Neural cell (in vitro differentiated cells): Measurements from ENCODE around the gene CWC27. TPM values are rescaled to one million over a fixed set of nuclear protein-coding genes. Genes with fewer than 3 reads are reported as not detected.

Source experiments
- H2AFZ ChIP-seq: fragments of 200-600, 300-800 bp; sonication (generic), shearing (Covaris generic); 2 replicates; pipeline ENCODE4 v1.6.0; 2014; ENCODE audit warnings: low read depth, mild to moderate bottlenecking, antibody characterized with exemption, low read length, moderate library complexity
- H3F3A ChIP-seq: fragments of 200-600 bp; shearing (Covaris generic); 2 replicates; pipeline ENCODE4 v1.6.1; 2016; ENCODE audit warnings: mild to moderate bottlenecking, moderate library complexity, mixed read lengths, antibody characterized with exemption, low read length; ENCODE audit not compliant: insufficient read depth, poor library complexity, severe bottlenecking
- H3K27ac ChIP-seq: fragments of 200-600, 300-800 bp; sonication (generic), shearing (Covaris generic); 2 replicates; pipeline ENCODE4 v1.5.1; 2014; ENCODE audit warnings: mild to moderate bottlenecking, low read length, moderate library complexity
- H3K27me3 ChIP-seq: fragments of 300-800, 200-600 bp; sonication (generic), shearing (Covaris generic); 2 replicates; pipeline ENCODE4 v1.6.0; 2014; ENCODE audit warnings: mild to moderate bottlenecking, low read depth, low read length, moderate library complexity; ENCODE audit not compliant: insufficient read depth
- H3K36me3 ChIP-seq: fragments of 300-800, 200-600 bp; sonication (generic), shearing (Covaris generic); 2 replicates; pipeline ENCODE4 v1.5.1; 2014; ENCODE audit warnings: mild to moderate bottlenecking, antibody characterized with exemption, low read length, moderate library complexity; ENCODE audit not compliant: insufficient read depth
- H3K4me2 ChIP-seq: fragments of 300-800, 200-600 bp; sonication (generic), shearing (Covaris generic); 2 replicates; pipeline ENCODE4 v1.6.0; 2014; ENCODE audit warnings: mild to moderate bottlenecking, low read length
- H3K4me3 ChIP-seq: fragments of 300-800, 200-600 bp; sonication (generic), shearing (Covaris generic); 2 replicates; pipeline ENCODE4 v1.5.1; 2014; ENCODE audit warnings: mild to moderate bottlenecking, low read length, moderate library complexity
- H3K79me2 ChIP-seq: fragments of 200-600 bp; shearing (Covaris generic); replicated peaks from 2 replicates; pipeline ENCODE4 v1.6.0; 2014; ENCODE audit warnings: mild to moderate bottlenecking, low read length, moderate library complexity; ENCODE audit not compliant: insufficient read depth
- H3K9ac ChIP-seq: fragments of 300-800, 200-600 bp; sonication (generic), shearing (Covaris generic); 2 replicates; pipeline ENCODE4 v1.6.1; 2016; ENCODE audit warnings: mild to moderate bottlenecking, low read length, mixed read lengths
- H3K9me2 ChIP-seq: fragments of 200-600 bp; shearing (Covaris generic); 2 replicates; pipeline ENCODE4 v1.6.1; 2016; ENCODE audit warnings: mild to moderate bottlenecking, low read length, mixed read lengths; ENCODE audit not compliant: insufficient read depth
- H3K9me3 ChIP-seq: fragments of 200-600, 300-800 bp; sonication (generic), shearing (Covaris generic); 2 replicates; pipeline ENCODE4 v1.6.1; 2016; ENCODE audit warnings: mild to moderate bottlenecking, mixed run types, low read length, moderate library complexity, mixed read lengths
- H4K20me1 ChIP-seq: fragments of 200-600 bp; shearing (Covaris generic); 2 replicates; pipeline ENCODE4 v1.6.1; 2016; ENCODE audit warnings: mild to moderate bottlenecking, mixed run types; ENCODE audit not compliant: insufficient read depth
- EP300 ChIP-seq: fragments of 450-650 bp; conservative IDR thresholded peaks from 2 replicates; pipeline ENCODE4 v1.6.1; 2014; ENCODE audit warnings: antibody characterized with exemption, mild to moderate bottlenecking, moderate library complexity; ENCODE audit not compliant: poor library complexity, severe bottlenecking
- EZH2 ChIP-seq: fragments of 200-600, 300-800 bp; shearing (Covaris generic), sonication (generic); IDR thresholded peaks from 2 replicates; pipeline ENCODE4 v1.6.1; 2014; ENCODE audit warnings: antibody characterized with exemption, low read length, borderline replicate concordance, mild to moderate bottlenecking; ENCODE audit not compliant: insufficient read depth, poor library complexity, severe bottlenecking
- MXI1 ChIP-seq: fragments of 450-650 bp; conservative IDR thresholded peaks from 2 replicates; pipeline ENCODE4 v1.6.1; 2014; ENCODE audit warnings: antibody characterized with exemption, mild to moderate bottlenecking; ENCODE audit not compliant: poor library complexity, severe bottlenecking
- POLR2AphosphoS5 ChIP-seq: IDR thresholded peaks from 2 replicates; pipeline ENCODE4 v1.6.1; 2012
- RAD21 ChIP-seq: fragments of 450-650 bp; conservative IDR thresholded peaks from 2 replicates; pipeline ENCODE4 v1.6.1; 2014; ENCODE audit warnings: antibody characterized with exemption, mild to moderate bottlenecking, moderate library complexity
- REST ChIP-seq: IDR thresholded peaks from 2 replicates; pipeline ENCODE4 v1.6.1; 2012; ENCODE audit warnings: borderline replicate concordance
- SMC3 ChIP-seq: fragments of 450-650 bp; conservative IDR thresholded peaks from 2 replicates; pipeline ENCODE4 v1.6.1; 2014; ENCODE audit warnings: antibody characterized with exemption, mild to moderate bottlenecking, moderate library complexity; ENCODE audit not compliant: poor library complexity
- TAF1 ChIP-seq: IDR thresholded peaks from 2 replicates; pipeline ENCODE4 v1.6.1; 2012; ENCODE audit warnings: low read depth
- polyA plus RNA-seq: library from polyadenylated mRNA; depleted of rRNA; stranded (reverse); fragments of >200 nt; gene quantifications from 2 replicates; pipeline ENCODE4 v1.2.3, GENCODE V29; 2014
- TF ChIP-seq, protein P1 (sequence below): fragments of 450-650 bp; IDR thresholded peaks from 2 replicates; pipeline ENCODE4 v1.5.1; 2014; ENCODE audit warnings: antibody characterized with exemption, mild to moderate bottlenecking, moderate library complexity; ENCODE audit not compliant: poor library complexity, severe bottlenecking

CWC27 gene
- polyA plus RNA-seq, 1 donor from 2014 or later = 26.2 TPM

GRCh38 chr5:65014769-65015168 lies 246.0 kb downstream of the CWC27 start:
- Histone ChIP-seq H2AFZ (no peak overlapping the region), H3F3A (no peaks in the 10 kb centered on the region), H4K20me1 (no peaks in the 10 kb centered on the region), H3K27ac (no peak overlapping the region), H3K9ac (no peak overlapping the region), H3K36me3 (no peaks in the 10 kb centered on the region), H3K4me2 (no peak overlapping the region), H3K9me3 (no peaks in the 10 kb centered on the region), H3K79me2 (no peaks in the 10 kb centered on the region), H3K9me2 (no peaks in the 10 kb centered on the region), H3K27me3 (no peaks in the 10 kb centered on the region), H3K4me3 (no peak overlapping the region)
- no peak for TF ChIP-seq POLR2AphosphoS5
- TF ChIP-seq RAD21 = no peak
- no peak for TF ChIP-seq TAF1
- TF ChIP-seq, protein P1, sequence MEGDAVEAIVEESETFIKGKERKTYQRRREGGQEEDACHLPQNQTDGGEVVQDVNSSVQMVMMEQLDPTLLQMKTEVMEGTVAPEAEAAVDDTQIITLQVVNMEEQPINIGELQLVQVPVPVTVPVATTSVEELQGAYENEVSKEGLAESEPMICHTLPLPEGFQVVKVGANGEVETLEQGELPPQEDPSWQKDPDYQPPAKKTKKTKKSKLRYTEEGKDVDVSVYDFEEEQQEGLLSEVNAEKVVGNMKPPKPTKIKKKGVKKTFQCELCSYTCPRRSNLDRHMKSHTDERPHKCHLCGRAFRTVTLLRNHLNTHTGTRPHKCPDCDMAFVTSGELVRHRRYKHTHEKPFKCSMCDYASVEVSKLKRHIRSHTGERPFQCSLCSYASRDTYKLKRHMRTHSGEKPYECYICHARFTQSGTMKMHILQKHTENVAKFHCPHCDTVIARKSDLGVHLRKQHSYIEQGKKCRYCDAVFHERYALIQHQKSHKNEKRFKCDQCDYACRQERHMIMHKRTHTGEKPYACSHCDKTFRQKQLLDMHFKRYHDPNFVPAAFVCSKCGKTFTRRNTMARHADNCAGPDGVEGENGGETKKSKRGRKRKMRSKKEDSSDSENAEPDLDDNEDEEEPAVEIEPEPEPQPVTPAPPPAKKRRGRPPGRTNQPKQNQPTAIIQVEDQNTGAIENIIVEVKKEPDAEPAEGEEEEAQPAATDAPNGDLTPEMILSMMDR = no peak
- no peak for TF ChIP-seq EZH2
- no peak for TF ChIP-seq SMC3
- no peak for TF ChIP-seq EP300
- no peak for TF ChIP-seq REST
- no peak for TF ChIP-seq MXI1

DNA sequence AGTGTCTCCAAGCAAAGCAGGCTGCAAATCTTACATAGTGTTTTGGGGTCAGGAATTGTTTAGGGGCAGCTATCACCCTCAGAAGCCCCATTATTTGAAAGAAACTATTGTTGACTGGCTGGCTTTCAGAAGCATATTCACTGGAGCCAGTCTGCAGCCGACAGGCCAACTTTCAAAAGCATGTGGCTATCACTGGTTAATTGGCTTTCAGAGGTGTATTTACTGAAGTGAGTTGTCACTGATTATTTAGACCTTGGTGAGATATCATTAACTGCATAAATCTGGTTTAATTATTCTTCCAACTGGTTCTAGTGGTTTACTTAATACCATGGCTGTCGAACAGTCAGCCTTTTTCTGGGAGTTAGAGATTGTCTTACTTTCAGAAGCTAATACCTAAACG lies 247.0 kb downstream of the CWC27 start:
- H3K79me2 ChIP-seq = no peaks in the 10 kb centered on the region
- H3K27ac ChIP-seq = no peak overlapping the region
- H3K9me2 ChIP-seq = no peaks in the 10 kb centered on the region
- H3K9ac ChIP-seq = no peak overlapping the region
- H3K27me3 ChIP-seq = no peaks in the 10 kb centered on the region
- TF ChIP-seq MXI1 = no peak
- no peak for TF ChIP-seq REST
- TF ChIP-seq TAF1 = no peak
- no peak for TF ChIP-seq RAD21
- TF ChIP-seq POLR2AphosphoS5 = no peak
- H4K20me1 ChIP-seq = no peaks in the 10 kb centered on the region
- no peaks in the 10 kb centered on the region for H3K36me3 ChIP-seq
- H3K4me2 ChIP-seq = no peak overlapping the region
- H2AFZ ChIP-seq = no peak overlapping the region
- H3K9me3 ChIP-seq = no peaks in the 10 kb centered on the region
- no peak overlapping the region for H3K4me3 ChIP-seq
- H3F3A ChIP-seq = no peaks in the 10 kb centered on the region
